ENCODE results near the gene POLR2L.

POLR2L gene

GRCh38 chr11:802693-803466 lies 39.4 kb downstream of the POLR2L start:
- TF ChIP-seq POLR2AphosphoS5 (IDR thresholded peaks at IDR 0.05; ENCODE audit: low read depth, low read length) (no peak), REST (IDR thresholded peaks at IDR 0.05; ENCODE audit: insufficient read depth in 1 of 2, low read depth in 2 of 2, low read length in 2 of 2) (no peak), FOXP2 (optimal IDR thresholded peaks at IDR 0.05; ENCODE audit: borderline replicate concordance, extremely low read depth, extremely low read length, insufficient read depth) (no peak), TAF1 (IDR thresholded peaks at IDR 0.05; ENCODE audit: borderline replicate concordance, insufficient read depth, low read length) (no peak), SIN3A (IDR thresholded peaks at IDR 0.05; ENCODE audit: borderline replicate concordance, insufficient read depth, low read length) (no peak)

GRCh38 chr11:802018-802617 lies 40.2 kb downstream of the POLR2L start:
- no peak for TF ChIP-seq TAF1 (IDR thresholded peaks at IDR 0.05; ENCODE audit: borderline replicate concordance, insufficient read depth, low read length)
- no peak for TF ChIP-seq POLR2AphosphoS5 (IDR thresholded peaks at IDR 0.05; ENCODE audit: low read depth, low read length)
- no peak for TF ChIP-seq REST (IDR thresholded peaks at IDR 0.05; ENCODE audit: insufficient read depth in 1 of 2, low read depth in 2 of 2, low read length in 2 of 2)
- TF ChIP-seq SIN3A (IDR thresholded peaks at IDR 0.05; ENCODE audit: borderline replicate concordance, insufficient read depth, low read length), result no peak
- TF ChIP-seq FOXP2 (optimal IDR thresholded peaks at IDR 0.05; ENCODE audit: borderline replicate concordance, extremely low read depth, extremely low read length, insufficient read depth), result no peak

GRCh38 chr11:801097-801780 lies 41.1 kb downstream of the POLR2L start:
- TF ChIP-seq FOXP2 (optimal IDR thresholded peaks at IDR 0.05; ENCODE audit: borderline replicate concordance, extremely low read depth, extremely low read length, insufficient read depth), result no peak
- no peak for TF ChIP-seq REST (IDR thresholded peaks at IDR 0.05; ENCODE audit: insufficient read depth in 1 of 2, low read depth in 2 of 2, low read length in 2 of 2)
- no peak for TF ChIP-seq TAF1 (IDR thresholded peaks at IDR 0.05; ENCODE audit: borderline replicate concordance, insufficient read depth, low read length)
- no peak for TF ChIP-seq SIN3A (IDR thresholded peaks at IDR 0.05; ENCODE audit: borderline replicate concordance, insufficient read depth, low read length)
- TF ChIP-seq POLR2AphosphoS5 (IDR thresholded peaks at IDR 0.05; ENCODE audit: low read depth, low read length), result no peak

- no peak for TF ChIP-seq REST (IDR thresholded peaks at IDR 0.05; ENCODE audit: insufficient read depth in 1 of 2, low read depth in 2 of 2, low read length in 2 of 2)
- no peak for TF ChIP-seq SIN3A (IDR thresholded peaks at IDR 0.05; ENCODE audit: borderline replicate concordance, insufficient read depth, low read length)
Observed at GRCh38 chr11:800473-800872, 41.9 kb downstream of the POLR2L start.
